GM19467 (cell line): ENCODE data around the gene F2R.
"Not testable (repeated sequence)": the region's sequence is repeated elsewhere in the genome, so short reads cannot be mapped to it uniquely, and the experiment has no call there.

Experiments used
- ATAC-seq: cut with Tn5 transposase; IDR thresholded peaks from one replicate; pipeline ENCODE4 v1.9.1; 2021; ENCODE audit warnings: mild to moderate bottlenecking, moderate library complexity; ENCODE audit not compliant: unreplicated experiment

F2R gene

DNA sequence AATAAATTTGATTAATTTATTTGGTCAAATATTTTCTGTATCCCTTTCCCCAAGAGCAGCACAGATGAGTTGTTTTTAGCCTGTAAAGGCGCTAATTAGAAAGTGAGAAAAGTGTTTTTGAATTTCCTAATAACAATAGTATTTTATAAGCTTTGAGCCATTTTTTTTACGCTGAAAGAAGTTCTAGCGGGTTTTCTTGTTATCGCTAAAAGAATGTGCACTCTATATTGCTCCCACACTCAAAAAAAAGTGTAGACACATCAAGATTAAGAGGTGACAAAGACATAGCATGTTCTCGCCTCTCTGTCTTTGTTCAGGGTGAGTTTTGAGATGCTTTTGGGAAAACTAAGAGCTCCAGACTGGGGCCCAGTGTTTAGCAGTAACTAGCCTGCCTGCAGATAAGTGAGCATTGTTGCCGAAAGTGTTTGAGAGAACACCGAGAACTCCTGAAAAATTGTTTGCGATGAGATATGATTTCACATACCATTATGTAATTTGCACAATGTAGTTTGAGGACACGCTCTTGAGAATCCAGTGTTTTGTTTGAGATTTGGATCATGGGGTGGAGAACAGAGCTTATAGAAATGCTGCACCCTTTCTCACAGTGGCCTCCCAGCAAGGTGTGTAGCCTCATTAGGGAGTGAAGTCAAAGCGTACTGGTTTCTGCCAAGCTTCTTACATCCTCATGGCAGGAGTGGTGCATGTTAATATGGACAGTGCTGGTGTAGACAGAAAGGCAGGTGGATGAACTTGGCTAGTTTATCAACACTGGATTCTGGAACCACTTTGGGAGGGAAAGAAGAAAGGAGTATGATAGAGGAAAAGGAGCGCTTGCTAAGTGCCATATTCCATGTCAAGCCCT is 1.5 kb downstream of the F2R start:
- no peak for ATAC-seq

GRCh38 chr5:76718381-76718832 is 2.5 kb downstream of the F2R start:
- no peak for ATAC-seq

DNA sequence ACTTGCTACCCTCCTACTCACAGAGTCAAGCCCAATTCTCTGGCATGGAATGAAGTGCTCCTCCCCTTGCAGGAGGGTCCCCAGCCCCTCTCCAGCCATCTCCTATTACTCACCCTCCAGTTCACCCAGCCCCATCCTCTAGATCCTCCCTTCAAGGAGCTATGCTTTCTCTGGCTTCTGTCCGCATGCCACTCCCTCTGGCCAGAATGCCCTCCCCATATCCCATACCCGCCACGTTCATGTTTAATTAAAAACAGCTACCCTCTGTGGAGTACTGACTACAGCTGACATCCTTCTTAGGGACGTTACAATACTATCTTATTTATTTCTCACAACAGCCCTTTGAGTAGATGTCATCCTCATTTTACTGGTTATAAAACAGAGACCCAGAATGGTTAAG is 3.0 kb downstream of the F2R start:
- no peak for ATAC-seq

- peak; percentile 93 for ATAC-seq
Observed at GRCh38 chr5:76720988-76721569, 5.2 kb downstream of the F2R start.

- no peak for ATAC-seq
Observed at GRCh38 chr5:76723266-76723665, 7.3 kb downstream of the F2R start.

DNA sequence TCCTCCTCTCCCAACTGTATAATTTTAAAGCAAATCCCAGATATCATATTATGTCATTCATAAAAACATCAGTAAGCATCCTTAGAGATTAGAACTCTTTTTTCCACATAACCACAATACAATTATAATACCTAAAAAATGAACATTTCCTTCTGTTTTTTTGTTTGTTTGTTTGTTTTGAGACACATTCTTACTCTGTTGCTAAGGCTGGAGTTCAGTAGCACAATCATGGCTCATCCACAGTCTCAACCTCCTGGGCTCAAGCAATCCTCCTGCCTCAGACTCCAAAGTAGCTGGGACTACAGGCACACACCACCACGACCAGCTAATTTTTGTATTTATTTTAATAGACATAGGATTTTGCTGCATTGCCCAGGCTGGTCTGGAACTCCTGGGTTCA is 8.0 kb downstream of the F2R start:
- ATAC-seq: no peak

- no peak for ATAC-seq
Observed at GRCh38 chr5:76724871-76725270, 8.9 kb downstream of the F2R start.

- no peak for ATAC-seq
Observed at GRCh38 chr5:76728965-76729364, 13.0 kb downstream of the F2R start.

DNA sequence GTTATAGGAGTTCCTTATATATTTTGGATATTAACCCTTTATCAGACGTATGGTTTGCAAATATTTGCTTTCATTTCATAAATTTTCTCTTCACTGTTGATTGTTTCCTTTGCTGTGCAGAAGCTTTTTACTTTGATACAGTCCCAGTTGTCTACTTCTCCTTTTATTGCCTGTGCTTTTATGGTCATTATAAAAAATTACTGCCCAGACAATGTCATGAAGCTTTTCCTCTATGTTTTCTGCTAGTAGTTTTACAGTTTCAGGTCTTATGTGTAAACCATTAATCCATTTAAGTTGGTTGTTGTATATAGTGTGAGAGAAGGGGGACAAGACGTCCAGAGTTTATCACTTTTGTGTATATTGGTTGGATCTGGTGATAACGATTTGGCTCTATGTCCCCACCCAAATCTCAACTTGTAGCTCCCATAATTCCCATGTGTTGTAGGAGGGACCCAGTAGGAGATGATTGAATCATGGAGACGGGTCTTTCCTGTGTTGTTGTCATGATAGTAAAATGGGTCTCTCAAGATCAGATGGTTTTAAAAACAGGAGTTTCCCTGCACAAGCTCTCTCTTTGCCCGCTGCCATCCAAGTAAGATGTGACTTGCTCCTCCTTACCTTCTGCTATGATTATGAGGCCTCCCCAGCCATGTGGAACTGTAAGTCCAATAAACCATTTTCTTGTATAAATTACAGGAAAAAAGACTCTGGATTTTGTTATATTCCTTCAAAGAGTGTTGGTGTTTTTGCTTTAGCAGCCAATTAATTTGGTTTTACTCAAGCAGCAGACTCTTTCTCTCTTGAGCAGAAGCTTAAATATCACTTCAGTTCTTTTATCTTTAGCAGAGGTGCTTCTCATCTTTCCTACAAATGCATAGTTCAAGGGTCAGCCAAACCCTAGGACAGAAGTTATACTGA is 13.7 kb downstream of the F2R start:
- ATAC-seq: no peak

GRCh38 chr5:76732405-76733048 is 16.6 kb downstream of the F2R start:
- ATAC-seq: no peak

DNA sequence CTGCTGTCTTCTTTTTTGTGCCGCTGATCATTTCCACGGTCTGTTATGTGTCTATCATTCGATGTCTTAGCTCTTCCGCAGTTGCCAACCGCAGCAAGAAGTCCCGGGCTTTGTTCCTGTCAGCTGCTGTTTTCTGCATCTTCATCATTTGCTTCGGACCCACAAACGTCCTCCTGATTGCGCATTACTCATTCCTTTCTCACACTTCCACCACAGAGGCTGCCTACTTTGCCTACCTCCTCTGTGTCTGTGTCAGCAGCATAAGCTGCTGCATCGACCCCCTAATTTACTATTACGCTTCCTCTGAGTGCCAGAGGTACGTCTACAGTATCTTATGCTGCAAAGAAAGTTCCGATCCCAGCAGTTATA is 17.1 kb downstream of the F2R start:
- ATAC-seq: peak; percentile 69

GRCh38 chr5:76735762-76736545 is 20.0 kb downstream of the F2R start:
- ATAC-seq: no peak

- ATAC-seq: no peak
Observed at GRCh38 chr5:76736679-76737556, 21.0 kb downstream of the F2R start.

DNA sequence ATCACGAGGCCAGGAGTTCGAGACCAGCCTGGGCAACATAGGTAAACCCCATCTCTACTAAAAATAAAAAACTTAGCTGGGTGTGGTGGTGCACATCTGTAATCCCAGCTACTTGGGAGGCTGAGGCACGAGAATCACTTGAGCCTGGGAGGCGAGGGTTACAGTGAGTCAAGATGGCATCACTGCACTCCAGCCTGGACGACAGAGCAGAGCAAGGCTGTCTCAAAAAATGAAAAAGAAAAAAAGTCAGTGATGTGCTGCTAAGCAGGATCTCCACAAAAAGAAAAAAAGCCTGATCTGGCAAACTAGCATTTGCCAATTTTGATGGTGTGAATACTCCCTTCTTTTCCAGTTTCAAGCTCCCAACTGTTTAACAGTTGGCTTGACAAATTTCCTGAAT is 21.9 kb downstream of the F2R start:
- ATAC-seq: no peak

- ATAC-seq: not testable (repeated sequence)
Observed at GRCh38 chr5:76741506-76741905, 25.6 kb downstream of the F2R start.

GRCh38 chr5:76742583-76742982 is 26.7 kb downstream of the F2R start:
- ATAC-seq: no peak

DNA sequence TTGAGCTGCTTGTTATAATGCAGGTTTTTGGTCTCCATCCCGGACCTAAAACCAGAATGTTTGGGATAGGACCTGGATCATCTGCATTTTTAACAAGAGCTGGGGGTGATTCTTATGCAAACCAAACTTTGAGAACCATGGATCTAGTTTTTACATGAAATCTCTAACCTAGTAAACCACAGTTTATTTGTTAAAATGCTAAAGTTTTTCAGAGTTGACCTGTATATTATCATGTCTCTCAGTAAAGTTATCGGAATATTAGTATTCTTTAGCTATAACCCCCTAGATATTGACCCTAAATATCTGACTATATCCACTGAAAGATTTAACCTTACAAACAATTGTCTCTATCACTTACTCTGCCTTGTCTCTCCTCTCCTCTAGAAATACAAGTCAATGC is 28.7 kb downstream of the F2R start:
- no peak for ATAC-seq

DNA sequence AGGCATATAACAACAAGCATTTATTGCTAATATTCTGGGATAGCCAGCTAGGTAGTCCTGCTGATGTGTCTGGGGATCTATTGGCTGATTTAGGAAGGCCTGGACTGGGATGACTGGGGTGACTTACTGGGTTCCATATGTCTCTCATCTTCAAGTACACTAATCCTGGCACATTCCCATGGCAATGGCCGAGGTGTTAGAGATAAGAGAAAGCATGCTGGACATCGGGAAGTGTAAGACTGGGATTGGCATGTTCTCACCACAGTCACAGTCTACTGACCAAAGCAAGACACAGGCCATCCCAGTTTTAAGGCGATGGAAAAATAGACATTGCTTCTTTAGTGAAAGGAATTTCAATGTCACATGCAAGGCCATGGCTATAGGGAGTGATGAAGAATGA is 29.7 kb downstream of the F2R start:
- no peak for ATAC-seq

- ATAC-seq: no peak
Observed at GRCh38 chr5:76746677-76747076, 30.8 kb downstream of the F2R start.
